IMR-90 (cell line): Measurements from ENCODE around the gene OAS1. TPM values are rescaled to one million over a fixed set of nuclear protein-coding genes. Genes with fewer than 3 reads are reported as not detected.
A peak's percentile ranks its signal among the peaks of the same experiment; 100 is the strongest.

Source experiments
- ATAC-seq: fragments of 200-7000 bp; cut with Tn5 transposase; 2 replicates; pipeline ENCODE4 v1.9.1; 2020; ENCODE audit warnings: low read depth, mild to moderate bottlenecking, moderate library complexity
- BruUV-seq: library from RNA; stranded (reverse); fragments of 400-500 nt; replicated peaks from 2 replicates; lab custom pipeline; 2021; lab: Mats Ljungman, UMichigan
- CTCF ChIA-PET: fragments of 300-600 bp; formaldehyde crosslinking; extraction: SDS; loops from one replicate; lab custom pipeline; 2021; ENCODE audit warnings: antibody characterized with exemption; lab: Yijun Ruan, JAX
- POLR2A ChIA-PET: fragments of 300-600 bp; sonication (Branson Sonifier 250); formaldehyde crosslinking; loops from one replicate; lab custom pipeline; 2022; ENCODE audit warnings: antibody characterized with exemption; ENCODE audit not compliant: unreplicated experiment; lab: Charles Lee
- DNase-seq: peaks from one replicate; pipeline ENCODE4 v3.0.0; 2013
- H2AFZ ChIP-seq: replicated peaks from 2 replicates; pipeline ENCODE3; 2013; ENCODE audit warnings: low read length, mild to moderate bottlenecking; ENCODE audit not compliant: poor library complexity
- H2AK5ac ChIP-seq: 2 replicates; pipeline ENCODE4 v1.6.1; 2013; ENCODE audit warnings: low read depth, low read length, inconsistent platforms
- H2AK9ac ChIP-seq: replicated peaks from 2 replicates; pipeline ENCODE3; 2013; ENCODE audit warnings: mild to moderate bottlenecking, low read depth, low read length, moderate library complexity; ENCODE audit not compliant: poor library complexity
- H2BK120ac ChIP-seq: 2 replicates; pipeline ENCODE4 v1.6.1; 2013; ENCODE audit warnings: low read depth, low read length, inconsistent platforms
- H2BK15ac ChIP-seq: 3 replicates; pipeline ENCODE4 v1.6.1; 2013; ENCODE audit warnings: low read depth, low read length, inconsistent platforms
- H2BK20ac ChIP-seq: 2 replicates; pipeline ENCODE4 v1.6.1; 2013; ENCODE audit warnings: low read depth, mild to moderate bottlenecking, inconsistent platforms, low read length, moderate library complexity
- H2BK5ac ChIP-seq: 2 replicates; pipeline ENCODE4 v1.6.1; 2013; ENCODE audit warnings: mild to moderate bottlenecking, low read depth, low read length, inconsistent platforms; ENCODE audit not compliant: poor library complexity, severe bottlenecking
- H3K14ac ChIP-seq: replicated peaks from 2 replicates; pipeline ENCODE4 v1.6.1; 2013; ENCODE audit warnings: low read depth, low read length, inconsistent platforms
- H3K18ac ChIP-seq: 2 replicates; pipeline ENCODE4 v1.6.1; 2013; ENCODE audit warnings: low read depth, low read length, control low read depth
- H3K23ac ChIP-seq: 2 replicates; pipeline ENCODE4 v1.6.1; 2013; ENCODE audit warnings: low read depth, low read length, inconsistent platforms
- H3K27ac ChIP-seq: 2 replicates; pipeline ENCODE4 v1.5.1; 2013; ENCODE audit warnings: mild to moderate bottlenecking, control low read depth, low read length; ENCODE audit not compliant: insufficient read depth
- H3K27me3 ChIP-seq: 2 replicates; pipeline ENCODE4 v1.6.1; 2013; ENCODE audit warnings: low read length; ENCODE audit not compliant: control insufficient read depth, insufficient read depth
- H3K36me3 ChIP-seq: 2 replicates; pipeline ENCODE4 v1.6.1; 2013; ENCODE audit warnings: low read length, mixed read lengths; ENCODE audit not compliant: control insufficient read depth, insufficient read depth
- H3K4ac ChIP-seq: 2 replicates; pipeline ENCODE4 v1.6.1; 2013; ENCODE audit warnings: low read depth, low read length, inconsistent platforms
- H3K4me1 ChIP-seq: 2 replicates; pipeline ENCODE4 v1.6.1; 2013; ENCODE audit warnings: low read length, mixed read lengths; ENCODE audit not compliant: control insufficient read depth, insufficient read depth
- H3K4me2 ChIP-seq: 2 replicates; pipeline ENCODE4 v1.6.1; 2013; ENCODE audit warnings: low read depth, mild to moderate bottlenecking, control low read depth, low read length, moderate library complexity
- H3K4me3 ChIP-seq: 2 replicates; pipeline ENCODE4 v1.5.1; 2013; ENCODE audit warnings: low read depth, mild to moderate bottlenecking, control low read depth, low read length, moderate library complexity; ENCODE audit not compliant: insufficient read depth
- H3K56ac ChIP-seq: 2 replicates; pipeline ENCODE4 v1.6.1; 2013; ENCODE audit warnings: low read length, inconsistent platforms; ENCODE audit not compliant: insufficient read depth; ENCODE audit errors: extremely low read depth
- H3K79me1 ChIP-seq, 2 experiments: 2 replicates each; pipeline ENCODE4 v1.6.1; 2013; ENCODE audit warnings: low read length in 2 of 2, inconsistent platforms in 1 of 2, low read depth in 1 of 2
- H3K9ac ChIP-seq: 2 replicates; pipeline ENCODE4 v1.6.1; 2013; ENCODE audit warnings: low read depth, low read length, control low read depth
- H3K9me1 ChIP-seq: 2 replicates; pipeline ENCODE4 v1.6.1; 2013; ENCODE audit warnings: low read length, inconsistent platforms; ENCODE audit not compliant: insufficient read depth
- H3K9me3 ChIP-seq: 2 replicates; pipeline ENCODE4 v1.6.1; 2013; ENCODE audit warnings: low read length; ENCODE audit not compliant: control insufficient read depth, insufficient read depth
- H4K20me1 ChIP-seq: 2 replicates; pipeline ENCODE4 v1.6.1; 2013; ENCODE audit warnings: low read length, inconsistent platforms; ENCODE audit not compliant: insufficient read depth
- H4K5ac ChIP-seq: 2 replicates; pipeline ENCODE4 v1.6.1; 2013; ENCODE audit warnings: mild to moderate bottlenecking, low read depth, low read length, control low read depth
- H4K8ac ChIP-seq, 2 experiments: 2 replicates each; pipeline ENCODE4 v1.6.1; 2013; ENCODE audit warnings: low read depth in 2 of 2, low read length in 2 of 2, control low read depth in 1 of 2, inconsistent platforms in 1 of 2
- H4K91ac ChIP-seq: 2 replicates; pipeline ENCODE4 v1.6.1; 2013; ENCODE audit warnings: low read depth, low read length, inconsistent platforms; ENCODE audit not compliant: insufficient read depth
- BHLHE40 ChIP-seq: fragments of 150-350 bp; IDR thresholded peaks from 2 replicates; pipeline ENCODE4 v1.6.1; 2016; ENCODE audit warnings: mild to moderate bottlenecking, low read depth, low read length
- CEBPB ChIP-seq: IDR thresholded peaks from 2 replicates; pipeline ENCODE4 v1.6.1; 2012; ENCODE audit warnings: low read depth, low read length, improper control_type of control experiment
- CHD1 ChIP-seq: IDR thresholded peaks from 2 replicates; pipeline ENCODE4 v1.6.1; 2012; ENCODE audit warnings: low read depth, low read length, improper control_type of control experiment
- CTCF ChIP-seq: conservative IDR thresholded peaks from 2 replicates; pipeline ENCODE4 v1.5.1; 2012; ENCODE audit warnings: mild to moderate bottlenecking, low read depth, low read length, improper control_type of control experiment
- FOS ChIP-seq: fragments of 150-350 bp; IDR thresholded peaks from 2 replicates; pipeline ENCODE4 v1.6.1; 2016; ENCODE audit warnings: low read depth, low read length
- MAFK ChIP-seq: IDR thresholded peaks from 2 replicates; pipeline ENCODE4 v1.6.1; 2012; ENCODE audit warnings: low read depth, low read length, improper control_type of control experiment
- MAZ ChIP-seq: IDR thresholded peaks from 2 replicates; pipeline ENCODE4 v1.6.1; 2012; ENCODE audit warnings: low read depth, mild to moderate bottlenecking, low read length, improper control_type of control experiment, moderate library complexity, borderline replicate concordance
- MXI1 ChIP-seq: IDR thresholded peaks from 2 replicates; pipeline ENCODE4 v1.6.1; 2012; ENCODE audit warnings: low read depth, mild to moderate bottlenecking, low read length, moderate library complexity, borderline replicate concordance
- NFE2L2 ChIP-seq: fragments of 150-350 bp; IDR thresholded peaks from 2 replicates; pipeline ENCODE4 v1.6.1; 2016; ENCODE audit warnings: low read depth, mild to moderate bottlenecking, low read length
- POLR2A ChIP-seq: IDR thresholded peaks from 2 replicates; pipeline ENCODE4 v1.6.1; 2012; ENCODE audit warnings: mild to moderate bottlenecking, low read depth, low read length
- RAD21 ChIP-seq: IDR thresholded peaks from 2 replicates; pipeline ENCODE4 v1.6.1; 2012; ENCODE audit warnings: low read length, improper control_type of control experiment
- RCOR1 ChIP-seq: IDR thresholded peaks from 2 replicates; pipeline ENCODE4 v1.6.1; 2012; ENCODE audit warnings: mild to moderate bottlenecking, low read length, improper control_type of control experiment; ENCODE audit not compliant: insufficient replicate concordance
- RFX5 ChIP-seq: IDR thresholded peaks from 2 replicates; pipeline ENCODE4 v1.8.0; 2012; ENCODE audit warnings: low read depth, mild to moderate bottlenecking, low read length, moderate library complexity
- SMC3 ChIP-seq: fragments of 150-350 bp; IDR thresholded peaks from 2 replicates; pipeline ENCODE4 v1.6.1; 2016; ENCODE audit warnings: low read depth, mild to moderate bottlenecking, antibody characterized with exemption, low read length, moderate library complexity
- USF2 ChIP-seq: fragments of 150-350 bp; IDR thresholded peaks from 2 replicates; pipeline ENCODE4 v1.6.1; 2017; ENCODE audit warnings: mild to moderate bottlenecking, antibody characterized with exemption, low read length, low read depth
- WGBS, 2 experiments: methylation state at CpG; one replicate each; pipeline versions ENCODE4 v1.1.5 to v1.1.7; 2013; ENCODE audit warnings: missing lambda C conversion rate in 2 of 2; ENCODE audit not compliant: insufficient read length in 1 of 2; ENCODE audit errors: extremely low coverage in 2 of 2; 5-methylcytosine and 5-hydroxymethylcytosine counted together
- dilution Hi-C: fragments of 300-500 bp; cut with HindIII; formaldehyde crosslinking; loops from one replicate; pipeline ENCODE4 v1.14.3; 2018; ENCODE audit warnings: low sequenced_read_pairs; ENCODE audit not compliant: unreplicated experiment
- in situ Hi-C: fragments of 300-500 bp; cut with MboI; formaldehyde crosslinking; loops from 3 replicates; pipeline ENCODE4 v1.14.3; 2019; ENCODE audit warnings: low sequenced_read_pairs, inconsistent platforms, mixed read lengths
- intact Hi-C: fragments of 100-400 bp; cut with micrococcal nuclease; formaldehyde crosslinking; loops from 2 replicates; pipeline ENCODE4 v1.10.0; 2022
- polyA plus RNA-seq, 3 experiments: library from polyadenylated mRNA; depleted of rRNA; stranded (reverse); fragments of >200 nt; gene quantifications; 2 replicates each; pipeline ENCODE4 v1.2.3, GENCODE V29; 2012; ENCODE audit warnings: low replicate concordance in 1 of 3
- total RNA-seq: library from RNA; depleted of rRNA; stranded (reverse); fragments of >200 nt; gene quantifications from 2 replicates; pipeline ENCODE4 v1.2.3, GENCODE V29; 2012
- TF ChIP-seq, protein P1 (sequence below): fragments of 150-350 bp; IDR thresholded peaks from 2 replicates; pipeline ENCODE4 v1.6.1; 2016; ENCODE audit warnings: low read depth, mild to moderate bottlenecking, low read length, moderate library complexity, borderline replicate concordance

Gene OAS1
- total and polyA plus RNA-seq, 2 of the 4 experiments (the other 2 are of a cell fraction), result not detected

GRCh38 chr12:112936927-112937326, 30.2 kb downstream of the OAS1 start:
- Histone ChIP-seq H3K79me1 (peaks cover 0 to 7% of the 10 kb centered on the region in 2 experiments; a peak in 1 of 4 replicates), H4K20me1 (no peaks in the 10 kb centered on the region), H4K91ac (no peak overlapping the region), H2BK20ac (no peak overlapping the region), H3K9ac (no peak overlapping the region), H3K14ac (no peak overlapping the region), H3K23ac (no peak overlapping the region), H2AK9ac (no peak overlapping the region), H4K5ac (no peak overlapping the region), H3K56ac (no peak overlapping the region), H3K9me3 (no peaks in the 10 kb centered on the region), H4K8ac (no peak overlapping the region), H3K4ac (no peak overlapping the region), H3K4me3 (no peak overlapping the region), H3K36me3 (no peaks in the 10 kb centered on the region), H3K4me2 (no peak overlapping the region), H2BK120ac (no peak overlapping the region), H3K27ac (no peak overlapping the region), H2AK5ac (no peak overlapping the region), H3K4me1 (peaks cover 2% of the 10 kb centered on the region), H2BK15ac (no peak overlapping the region), H2AFZ (peak overlapping the region; percentile 48), H3K18ac (no peak overlapping the region), H2BK5ac (no peak overlapping the region), H3K9me1 (no peaks in the 10 kb centered on the region), H3K27me3 (no peaks in the 10 kb centered on the region)
- BruUV-seq, result no TSS peak
- dilution Hi-C loops, result no loop called here
- no CpG with 5 or more reads among the region's 2 CpGs for WGBS, 2 experiments
- ATAC-seq, result no peak
- in situ Hi-C loops, result no loop called here
- intact Hi-C loops, result no loop called here
- no peak for DNase-seq
- POLR2A ChIA-PET, result no interaction called here
- CTCF ChIA-PET, result no interaction called here
- TF ChIP-seq CHD1, result no peak
- TF ChIP-seq, protein P1, sequence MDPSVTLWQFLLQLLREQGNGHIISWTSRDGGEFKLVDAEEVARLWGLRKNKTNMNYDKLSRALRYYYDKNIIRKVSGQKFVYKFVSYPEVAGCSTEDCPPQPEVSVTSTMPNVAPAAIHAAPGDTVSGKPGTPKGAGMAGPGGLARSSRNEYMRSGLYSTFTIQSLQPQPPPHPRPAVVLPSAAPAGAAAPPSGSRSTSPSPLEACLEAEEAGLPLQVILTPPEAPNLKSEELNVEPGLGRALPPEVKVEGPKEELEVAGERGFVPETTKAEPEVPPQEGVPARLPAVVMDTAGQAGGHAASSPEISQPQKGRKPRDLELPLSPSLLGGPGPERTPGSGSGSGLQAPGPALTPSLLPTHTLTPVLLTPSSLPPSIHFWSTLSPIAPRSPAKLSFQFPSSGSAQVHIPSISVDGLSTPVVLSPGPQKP, result no peak
- no peak for TF ChIP-seq MXI1
- no peak for TF ChIP-seq CTCF
- no peak for TF ChIP-seq RFX5
- TF ChIP-seq MAZ, result no peak
- TF ChIP-seq BHLHE40, result no peak
- TF ChIP-seq FOS, result no peak
- no peak for TF ChIP-seq CEBPB
- no peak for TF ChIP-seq POLR2A
- TF ChIP-seq USF2, result no peak
- no peak for TF ChIP-seq NFE2L2
- no peak for TF ChIP-seq RAD21
- no peak for TF ChIP-seq MAFK
- TF ChIP-seq SMC3, result no peak
- TF ChIP-seq RCOR1, result no peak
